Bronchial epithelial cell (primary cell): Measurements from ENCODE around the gene IFNAR2. TPM values are rescaled to one million over a fixed set of nuclear protein-coding genes. Genes with fewer than 3 reads are reported as not detected.
"Not testable (repeated sequence)": the region's sequence is repeated elsewhere in the genome, so short reads cannot be mapped to it uniquely, and the experiment has no call there.

Source experiments
- DNase-seq: peaks from one replicate; pipeline ENCODE4 v3.0.0-alpha.2; 2010; ENCODE audit warnings: low read depth
- FAIRE-seq: peaks from 2 replicates; lab custom pipeline; 2011; peaks lifted over from hg19 to GRCh38; lab: Jason Lieb, UNC
- H3K27me3 ChIP-seq: 2 replicates; pipeline ENCODE4 v1.5.1; 2011; ENCODE audit warnings: low read length; ENCODE audit not compliant: control insufficient read depth, insufficient read depth
- H3K36me3 ChIP-seq: 2 replicates; pipeline ENCODE4 v1.5.1; 2011; ENCODE audit warnings: low read length; ENCODE audit not compliant: control insufficient read depth, insufficient read depth
- H3K4me3 ChIP-seq: 2 replicates; pipeline ENCODE4 v1.5.1; 2011; ENCODE audit warnings: mild to moderate bottlenecking, low read depth, low read length, control low read depth
- CTCF ChIP-seq: IDR thresholded peaks from 2 replicates; pipeline ENCODE4 v1.5.1; 2011; ENCODE audit warnings: mild to moderate bottlenecking, moderate library complexity, low read length, control low read depth, inconsistent platforms; ENCODE audit not compliant: insufficient read depth, severe bottlenecking
- total RNA-seq: library from RNA; depleted of rRNA; stranded (reverse); fragments of >200 nt; gene quantifications from 2 replicates; pipeline ENCODE4 v1.2.1, GENCODE V29; 2014

IFNAR2 gene
- total RNA-seq, 1 donor from 2014 or later, result 2.1 TPM

- no peak for FAIRE-seq
- no peak for DNase-seq
- Histone ChIP-seq H3K4me3 (no peak overlapping the region), H3K36me3 (no peaks in the 10 kb centered on the region), H3K27me3 (no peaks in the 10 kb centered on the region)
- TF ChIP-seq CTCF, result no peak
Observed at GRCh38 chr21:33237486-33237885, 7.7 kb downstream of the IFNAR2 start.

DNA sequence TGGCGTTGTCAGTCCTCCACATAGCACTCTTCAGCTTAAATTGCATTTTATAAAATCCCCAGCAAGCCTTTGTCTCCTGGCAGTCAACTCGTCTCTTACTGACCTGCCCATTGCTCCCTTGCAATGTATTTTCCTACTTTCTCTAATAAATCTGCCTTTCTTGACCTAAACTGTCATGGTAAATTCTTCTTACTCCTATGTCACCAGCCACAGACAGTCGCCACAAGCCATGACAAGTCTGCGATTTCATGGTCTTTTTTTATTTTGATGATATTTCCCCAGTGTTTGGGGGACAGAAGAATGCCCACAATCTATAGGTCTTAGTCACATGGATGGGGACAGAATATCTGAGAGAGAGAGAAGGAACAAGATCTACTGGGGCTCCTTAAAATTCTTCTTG lies 8.4 kb downstream of the IFNAR2 start:
- DNase-seq, result no peak
- Histone ChIP-seq H3K27me3 (no peaks in the 10 kb centered on the region), H3K4me3 (no peak overlapping the region), H3K36me3 (no peaks in the 10 kb centered on the region)
- no peak for TF ChIP-seq CTCF
- no peak for FAIRE-seq

- Histone ChIP-seq H3K4me3 (no peak overlapping the region), H3K27me3 (no peaks in the 10 kb centered on the region), H3K36me3 (no peaks in the 10 kb centered on the region)
- TF ChIP-seq CTCF, result no peak
- DNase-seq (no peak), FAIRE-seq (no peak)
Observed at GRCh38 chr21:33238565-33239255, 9.0 kb downstream of the IFNAR2 start.

GRCh38 chr21:33239559-33240127 lies 9.9 kb downstream of the IFNAR2 start:
- H3K27me3 ChIP-seq, H3K4me3 ChIP-seq, H3K36me3 ChIP-seq, FAIRE-seq, DNase-seq: not testable (repeated sequence)

GRCh38 chr21:33240404-33240803 lies 10.7 kb downstream of the IFNAR2 start:
- no peak for DNase-seq
- no peak for TF ChIP-seq CTCF
- no peak for FAIRE-seq
- no peak overlapping the region for H3K4me3 ChIP-seq
- no peaks in the 10 kb centered on the region for H3K27me3 ChIP-seq
- H3K36me3 ChIP-seq, result peaks cover under 1% of the 10 kb centered on the region

- Histone ChIP-seq H3K27me3 (no peaks in the 10 kb centered on the region), H3K36me3 (peaks cover 1% of the 10 kb centered on the region), H3K4me3 (no peak overlapping the region)
- FAIRE-seq (no peak), DNase-seq (no peak)
- TF ChIP-seq CTCF, result no peak
Observed at GRCh38 chr21:33241846-33242245, 12.1 kb downstream of the IFNAR2 start.

- DNase-seq, H3K27me3 ChIP-seq, H3K36me3 ChIP-seq, FAIRE-seq, H3K4me3 ChIP-seq: not testable (repeated sequence)
Observed at GRCh38 chr21:33242846-33243245, 13.1 kb downstream of the IFNAR2 start.
